ENCODE results near the gene RBKS. TPM values are rescaled to one million over a fixed set of nuclear protein-coding genes. Genes with fewer than 3 reads are reported as not detected.

Gene RBKS
- total RNA-seq, 4 donors from 2014 or later, result 6.9 to 10.6 (median 8.1) TPM

GRCh38 chr2:27831279-27832050 is 58.7 kb downstream of the RBKS start:
- TF ChIP-seq POLR2A (IDR thresholded peaks at IDR 0.05), result no peak
- no peak for TF ChIP-seq CTCF (IDR thresholded peaks at IDR 0.05)
- intact Hi-C loops (cut with DNase I), result no loop called here
- H3K27ac ChIP-seq, result no peak overlapping the region

GRCh38 chr2:27830656-27831055 is 59.5 kb downstream of the RBKS start:
- TF ChIP-seq CTCF (IDR thresholded peaks at IDR 0.05) (no peak), POLR2A (IDR thresholded peaks at IDR 0.05) (no peak)
- H3K27ac ChIP-seq, result no peak overlapping the region
- 91% methylated on average over 4 of the region's 4 CpGs for WGBS, 2 donors
- H3K36me3 ChIP-seq, result peaks cover 0 to 2% of the 10 kb centered on the region in 2 donors
- no peaks in the 10 kb centered on the region for H3K4me1 ChIP-seq
- no peaks in the 10 kb centered on the region for H3K9me3 ChIP-seq
- DNase-seq, result no peak
- intact Hi-C loops (cut with DNase I), result no loop called here
- H3K27me3 ChIP-seq, result no peaks in the 10 kb centered on the region
- H3K4me3 ChIP-seq (replicated peaks in 1 of 3), result no peak overlapping the region

More at GRCh38 chr2:27831279-27832050, 58.7 kb downstream of the RBKS start:
- Histone ChIP-seq H3K36me3 (peaks cover 0 to 2% of the 10 kb centered on the region in 2 donors), H3K4me3 (replicated peaks in 1 of 3) (no peak overlapping the region), H3K27me3 (no peaks in the 10 kb centered on the region), H3K9me3 (no peaks in the 10 kb centered on the region), H3K4me1 (no peaks in the 10 kb centered on the region)
- 91 to 95% methylated on average over 7 of the region's 7 CpGs for WGBS, 2 donors
- DNase-seq, result no peak

GRCh38 chr2:27829791-27830190 is 60.4 kb downstream of the RBKS start:
- no peak for DNase-seq
- H3K9me3 ChIP-seq, result no peaks in the 10 kb centered on the region
- H3K36me3 ChIP-seq, result peaks cover 0 to 2% of the 10 kb centered on the region in 2 donors
- H3K4me1 ChIP-seq, result no peaks in the 10 kb centered on the region
- no peak overlapping the region for H3K27ac ChIP-seq
- 94 to 95% methylated on average over 3 of the region's 3 CpGs for WGBS, 2 donors
- H3K4me3 ChIP-seq (replicated peaks in 1 of 3), result no peak overlapping the region
- TF ChIP-seq CTCF (IDR thresholded peaks at IDR 0.05) (no peak), POLR2A (IDR thresholded peaks at IDR 0.05) (no peak)
- no peaks in the 10 kb centered on the region for H3K27me3 ChIP-seq
- intact Hi-C loops (cut with DNase I), result no loop called here

- intact Hi-C loops (cut with DNase I), result no loop called here
- no peaks in the 10 kb centered on the region for H3K27me3 ChIP-seq
- no peaks in the 10 kb centered on the region for H3K4me1 ChIP-seq
- H3K27ac ChIP-seq, result no peak overlapping the region
- no peaks in the 10 kb centered on the region for H3K9me3 ChIP-seq
- DNase-seq, result no peak
- 55 to 68% methylated on average over 1 of the region's 1 CpG for WGBS, 2 donors
- peaks cover 0 to 2% of the 10 kb centered on the region in 2 donors for H3K36me3 ChIP-seq
- no peak for TF ChIP-seq POLR2A (IDR thresholded peaks at IDR 0.05)
- TF ChIP-seq CTCF (IDR thresholded peaks at IDR 0.05), result no peak
- no peak overlapping the region for H3K4me3 ChIP-seq (replicated peaks in 1 of 3)
These were observed 61.9 kb downstream of the RBKS start for GRCh38 chr2:27828305-27828704.

GRCh38 chr2:27824401-27824800 is 65.8 kb downstream of the RBKS start:
- H3K27me3 ChIP-seq, result no peaks in the 10 kb centered on the region

More at GRCh38 chr2:27824401-27824800, 65.8 kb downstream of the RBKS start:
- no peaks in the 10 kb centered on the region for H3K36me3 ChIP-seq
- no peak overlapping the region for H3K27ac ChIP-seq
- H3K4me3 ChIP-seq (replicated peaks in 1 of 3), result no peak overlapping the region
- 94 to 100% methylated on average over 1 of the region's 1 CpG for WGBS, 2 donors
- peaks cover 0 to 4% of the 10 kb centered on the region in 2 donors for H3K4me1 ChIP-seq
- no peak for DNase-seq
- intact Hi-C loops (cut with DNase I), result no loop called here
- H3K9me3 ChIP-seq, result no peaks in the 10 kb centered on the region
- TF ChIP-seq CTCF (IDR thresholded peaks at IDR 0.05) (no peak), POLR2A (IDR thresholded peaks at IDR 0.05) (no peak)

All from thyroid gland (tissue), 4 donors.